ENCODE measurements around the gene CLEC7A.

Gene CLEC7A

GRCh38 chr12:10140001-10140400 lies 10.0 kb upstream of the CLEC7A start:
- H3K4me3 ChIP-seq (ENCODE audit: low read depth, low read length), result no peak overlapping the region

GRCh38 chr12:10136637-10137205 lies 6.7 kb upstream of the CLEC7A start:
- no peak overlapping the region for H3K4me3 ChIP-seq (ENCODE audit: low read depth, low read length)

More at GRCh38 chr12:10140001-10140400, 10.0 kb upstream of the CLEC7A start:
- no peak for TF ChIP-seq CTCF (IDR thresholded peaks at IDR 0.05; ENCODE audit: low read depth, low read length)

GRCh38 chr12:10135126-10135525 lies 5.1 kb upstream of the CLEC7A start:
- TF ChIP-seq CTCF (IDR thresholded peaks at IDR 0.05; ENCODE audit: low read depth, low read length), result no peak
- H3K4me3 ChIP-seq (ENCODE audit: low read depth, low read length), result no peak overlapping the region

More at GRCh38 chr12:10136637-10137205, 6.7 kb upstream of the CLEC7A start:
- TF ChIP-seq CTCF (IDR thresholded peaks at IDR 0.05; ENCODE audit: low read depth, low read length), result no peak

GRCh38 chr12:10132850-10133370 lies 2.9 kb upstream of the CLEC7A start:
- no peak overlapping the region for H3K4me3 ChIP-seq (ENCODE audit: low read depth, low read length)
- no peak for TF ChIP-seq CTCF (IDR thresholded peaks at IDR 0.05; ENCODE audit: low read depth, low read length)

- no peak overlapping the region for H3K4me3 ChIP-seq (ENCODE audit: low read depth, low read length)
- no peak for TF ChIP-seq CTCF (IDR thresholded peaks at IDR 0.05; ENCODE audit: low read depth, low read length)
Measured at GRCh38 chr12:10131111-10131690, 1.2 kb upstream of the CLEC7A start.

GRCh38 chr12:10128687-10129086 lies 1.3 kb downstream of the CLEC7A start:
- H3K4me3 ChIP-seq (ENCODE audit: low read depth, low read length), result no peak overlapping the region
- no peak for TF ChIP-seq CTCF (IDR thresholded peaks at IDR 0.05; ENCODE audit: low read depth, low read length)

GRCh38 chr12:10126413-10126812 lies 3.6 kb downstream of the CLEC7A start:
- TF ChIP-seq CTCF (IDR thresholded peaks at IDR 0.05; ENCODE audit: low read depth, low read length), result no peak
- no peak overlapping the region for H3K4me3 ChIP-seq (ENCODE audit: low read depth, low read length)

Measured in WI38 (cell line).